ENCODE data around the gene CRELD2.
"Not testable (repeated sequence)": the region's sequence is repeated elsewhere in the genome, so short reads cannot be mapped to it uniquely, and the experiment has no call there.

CRELD2 gene

GRCh38 chr22:49945042-49945794, 26.8 kb downstream of the CRELD2 start:
- not testable (repeated sequence) for DNase-seq (ENCODE audit: low read depth)

DNA sequence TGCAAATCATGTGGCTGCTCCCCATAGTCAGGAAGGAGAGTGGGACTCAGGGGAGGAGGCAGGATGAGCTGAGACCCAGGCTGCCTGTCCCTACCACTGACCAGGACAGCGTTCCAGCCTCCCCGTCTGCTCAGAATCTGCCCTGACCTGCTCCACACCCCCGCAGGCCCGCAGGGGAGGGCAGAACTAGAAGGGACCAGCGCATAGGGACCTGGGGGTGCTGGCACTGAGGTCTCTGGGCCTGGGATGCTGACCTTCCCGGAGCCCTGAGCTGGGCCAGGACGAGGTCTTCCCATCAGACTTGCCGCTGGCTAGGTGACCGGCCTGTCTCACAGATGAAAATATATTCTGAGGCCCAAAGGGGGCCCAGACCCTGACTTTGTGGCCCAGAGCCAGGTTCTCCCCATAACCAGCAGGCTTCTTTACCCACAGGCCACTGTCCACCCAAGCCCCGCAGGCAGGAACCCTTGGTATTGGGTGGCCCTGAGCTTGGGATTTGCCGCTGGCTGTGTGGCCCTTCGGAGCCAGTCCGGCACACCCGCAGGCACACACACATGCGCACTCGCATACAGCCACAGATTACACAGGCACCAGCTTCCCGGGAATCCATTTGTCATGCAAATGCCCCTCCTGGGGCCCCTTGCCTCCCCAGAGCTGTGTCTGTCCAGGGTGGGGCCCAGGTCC, 28.3 kb downstream of the CRELD2 start:
- DNase-seq (ENCODE audit: low read depth): no peak

DNA sequence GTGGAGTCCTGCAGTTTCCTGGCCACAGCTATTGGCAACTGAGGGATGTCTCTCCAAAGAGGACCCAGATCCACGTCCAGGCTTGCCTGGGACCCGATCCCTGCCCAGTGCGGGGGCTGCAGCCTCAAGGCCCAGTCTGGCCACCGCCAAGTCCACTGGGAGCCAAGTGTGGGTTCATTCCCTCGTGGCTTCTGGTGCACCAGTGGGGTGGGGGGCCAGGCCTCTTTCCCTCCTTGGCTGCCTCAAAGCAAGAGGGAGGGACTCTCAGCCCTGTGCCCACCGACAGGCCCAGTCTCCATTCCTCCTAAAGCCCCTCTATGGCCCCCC, 28.8 kb downstream of the CRELD2 start:
- DNase-seq (ENCODE audit: low read depth): no peak

DNA sequence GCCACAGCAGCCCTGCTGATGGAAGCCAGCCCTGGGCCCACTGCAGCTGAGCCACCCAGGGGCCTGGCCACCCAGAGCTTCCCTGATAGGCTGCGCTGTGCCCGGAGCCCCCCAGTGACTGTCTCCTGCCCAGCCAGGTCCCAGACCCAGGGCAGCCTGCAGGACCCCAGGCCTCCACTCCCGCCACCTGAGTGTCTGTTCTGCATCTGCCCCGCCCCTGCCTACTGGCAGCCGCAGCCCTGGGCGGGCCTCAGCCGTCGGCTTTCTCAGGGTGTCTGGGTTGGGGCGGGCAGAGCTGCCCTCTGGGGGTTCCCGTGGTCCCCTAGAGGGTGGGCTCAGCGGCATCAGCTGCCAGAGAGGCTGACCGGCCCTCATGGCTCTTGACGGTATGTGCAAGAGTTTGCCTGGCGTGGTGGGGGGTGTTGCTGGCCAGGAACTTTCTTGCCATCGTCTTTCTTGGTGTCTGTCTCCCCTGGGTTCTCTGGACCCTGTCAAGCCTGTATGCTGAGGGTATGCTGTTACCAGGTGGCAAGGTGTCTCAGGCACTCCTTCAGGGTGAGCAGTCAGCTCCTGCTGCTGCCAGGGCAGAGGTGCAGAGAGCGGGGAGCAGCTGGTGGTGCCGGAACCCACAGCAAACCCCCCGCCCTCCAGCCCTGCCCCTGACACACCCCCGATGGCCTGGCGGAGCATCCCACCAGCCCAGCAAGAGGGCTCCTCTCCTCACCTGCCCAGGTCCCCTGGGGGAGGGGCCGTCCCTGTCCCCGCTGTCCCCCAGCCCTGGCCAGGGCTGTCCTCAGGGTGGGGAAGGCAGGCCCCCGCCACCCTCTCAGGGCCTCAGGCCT, 29.9 kb downstream of the CRELD2 start:
- no peak for DNase-seq (ENCODE audit: low read depth)

GRCh38 chr22:49948958-49949913, 30.8 kb downstream of the CRELD2 start:
- DNase-seq (ENCODE audit: low read depth): no peak

DNA sequence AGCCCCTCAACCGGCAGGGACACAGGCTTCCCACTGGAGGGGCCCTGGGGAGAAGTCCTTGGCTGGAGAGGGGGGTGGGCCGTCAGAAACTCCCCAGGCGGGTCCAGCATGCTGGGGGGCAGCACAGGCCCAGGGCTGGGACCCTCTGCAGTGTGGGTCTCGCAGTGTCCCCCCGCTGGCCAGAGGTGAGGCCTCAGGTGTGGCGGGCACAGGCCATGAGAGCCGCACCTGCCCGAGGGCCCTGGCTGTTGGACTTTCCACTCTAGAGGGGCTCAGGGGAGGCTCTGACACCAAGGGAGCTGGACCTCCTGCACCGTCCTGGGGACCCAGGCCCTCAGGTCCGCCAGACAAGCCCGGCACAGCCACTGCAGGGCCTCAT, 31.5 kb downstream of the CRELD2 start:
- no peak for DNase-seq (ENCODE audit: low read depth)

GRCh38 chr22:49950396-49950994, 32.1 kb downstream of the CRELD2 start:
- no peak for DNase-seq (ENCODE audit: low read depth)

- DNase-seq (ENCODE audit: low read depth): peak; percentile 81
Measured at GRCh38 chr22:49951000-49951677, 32.7 kb downstream of the CRELD2 start.

- no peak for DNase-seq (ENCODE audit: low read depth)
Measured at GRCh38 chr22:49951678-49951985, 33.2 kb downstream of the CRELD2 start.

DNA sequence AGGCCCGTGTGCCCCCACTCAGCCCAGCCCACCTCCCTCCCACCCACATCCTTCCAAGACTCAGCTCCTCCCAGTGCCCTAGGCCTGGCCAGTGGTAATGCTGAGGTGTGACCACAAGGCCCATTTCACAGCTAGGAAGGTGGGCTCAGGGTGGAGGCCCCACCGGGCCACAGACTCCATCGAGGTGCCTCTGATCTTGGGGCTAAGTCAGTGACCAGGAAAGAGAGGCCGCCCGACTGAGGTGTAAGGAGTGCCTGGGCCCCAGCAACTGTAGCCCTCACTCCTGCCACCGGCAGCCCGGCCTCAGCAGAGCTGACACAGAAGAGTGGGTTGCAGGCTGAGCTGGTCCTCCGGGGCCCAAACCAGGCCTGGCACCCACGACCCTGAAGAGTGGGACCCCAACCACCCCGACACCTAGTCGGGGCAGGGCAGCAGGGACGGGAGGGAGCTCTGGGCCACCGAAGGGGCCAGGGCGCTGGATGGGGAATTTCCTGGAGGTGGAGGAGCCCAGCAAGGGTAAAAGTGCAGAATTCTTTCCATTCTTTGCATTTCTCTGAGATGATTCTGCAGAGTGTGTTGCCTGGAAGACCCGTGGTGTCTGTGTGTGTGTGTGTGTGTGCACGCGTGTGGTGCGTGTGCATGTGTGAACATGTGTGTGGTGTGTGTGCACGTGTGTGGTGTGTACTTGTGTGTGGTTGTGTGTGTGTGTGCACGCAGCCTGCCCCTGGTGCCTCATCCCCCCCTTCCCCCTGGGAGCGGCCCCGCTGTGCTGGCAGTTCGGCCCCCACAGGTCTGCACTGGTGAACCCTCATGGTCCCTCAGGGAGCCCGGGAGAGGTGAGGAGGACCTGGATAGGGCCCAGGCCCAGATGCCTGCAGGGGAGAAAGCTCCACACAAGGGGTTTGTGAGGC, 33.8 kb downstream of the CRELD2 start:
- no peak for DNase-seq (ENCODE audit: low read depth)

DNA sequence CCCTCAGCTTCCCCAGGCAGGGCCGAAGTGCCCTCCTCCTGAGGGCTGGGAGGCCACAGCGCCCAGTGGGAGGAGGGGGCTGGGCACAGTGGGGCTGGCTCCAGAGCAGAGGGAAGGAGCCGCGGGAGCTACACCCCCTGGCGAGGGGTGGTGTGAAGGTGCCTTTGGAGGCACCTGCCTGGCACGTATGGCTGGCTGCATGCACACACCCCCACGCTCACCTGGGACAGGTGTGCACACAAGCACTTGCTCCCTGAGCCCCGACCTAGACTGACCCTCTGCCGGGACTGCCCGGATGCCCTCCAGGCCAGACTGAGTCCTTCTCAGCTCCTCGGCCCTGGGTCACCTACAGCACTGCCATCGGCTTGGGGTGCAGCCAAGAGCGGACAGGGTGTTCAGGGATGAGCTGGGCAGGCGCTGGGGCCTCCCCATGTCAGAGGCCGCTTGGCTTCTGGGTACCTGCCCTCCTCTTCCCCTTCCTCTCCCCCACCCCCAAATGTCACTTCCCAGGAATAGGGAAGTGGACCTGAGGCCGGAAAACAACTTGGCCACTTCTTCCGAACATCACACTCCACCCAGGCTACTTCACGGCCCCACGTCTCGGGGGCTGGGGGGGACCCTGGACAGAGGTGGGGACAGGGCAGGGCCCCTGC, 34.7 kb downstream of the CRELD2 start:
- no peak for DNase-seq (ENCODE audit: low read depth)

DNA sequence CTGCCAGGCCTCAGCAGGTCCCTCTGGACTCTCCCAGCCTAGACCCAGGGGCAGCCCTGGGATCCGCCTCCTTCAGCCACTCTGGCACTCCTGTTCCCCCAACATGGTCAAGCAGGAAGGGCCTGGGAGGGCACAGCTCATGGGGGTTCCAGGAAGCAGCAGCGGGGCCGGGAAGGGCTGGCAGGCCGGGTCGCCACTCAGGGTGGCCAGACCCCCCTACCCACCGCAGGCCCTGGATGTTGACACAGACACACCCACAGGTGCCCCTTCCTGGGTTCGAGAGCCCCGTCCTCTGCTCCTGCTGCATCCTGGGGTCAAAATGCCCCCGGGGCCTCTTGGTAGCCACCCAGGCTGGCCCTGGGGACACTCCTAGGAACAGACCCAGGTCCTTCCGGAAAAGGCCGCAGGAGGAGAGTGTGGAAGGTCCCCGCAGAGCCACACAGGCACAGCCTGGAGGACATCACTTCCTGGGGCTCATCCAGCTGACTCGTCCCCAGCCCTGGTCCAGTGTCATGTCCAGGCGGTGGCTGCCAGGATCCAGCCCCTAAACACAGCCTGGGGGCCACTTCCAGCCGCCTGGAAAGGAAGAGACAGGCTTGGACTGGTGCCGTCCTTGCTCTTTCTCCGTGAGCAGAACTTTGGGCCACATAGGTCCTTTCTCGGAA, 35.4 kb downstream of the CRELD2 start:
- no peak for DNase-seq (ENCODE audit: low read depth)

DNA sequence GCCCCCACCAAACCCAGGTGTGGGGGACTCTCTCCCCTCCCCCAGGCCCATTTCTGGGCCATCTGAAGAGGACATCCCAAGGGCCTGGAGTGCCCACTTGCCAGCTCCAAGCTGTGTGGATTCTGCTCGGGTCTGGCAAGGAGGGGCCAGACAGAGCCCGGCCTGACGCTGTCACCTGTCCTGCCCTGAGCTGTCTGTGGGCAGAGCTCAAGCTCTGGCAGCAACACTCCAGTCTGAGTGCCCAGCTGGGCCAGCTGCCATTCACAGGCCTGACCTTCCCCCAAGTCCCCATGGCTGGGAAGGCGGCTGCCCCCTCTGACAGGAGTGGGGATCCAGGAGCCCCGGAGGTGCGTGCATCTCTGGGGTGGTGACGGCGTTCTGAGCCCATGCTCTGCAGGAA, 35.9 kb downstream of the CRELD2 start:
- DNase-seq (ENCODE audit: low read depth): no peak

GRCh38 chr22:49954991-49955580, 36.7 kb downstream of the CRELD2 start:
- no peak for DNase-seq (ENCODE audit: low read depth)

DNA sequence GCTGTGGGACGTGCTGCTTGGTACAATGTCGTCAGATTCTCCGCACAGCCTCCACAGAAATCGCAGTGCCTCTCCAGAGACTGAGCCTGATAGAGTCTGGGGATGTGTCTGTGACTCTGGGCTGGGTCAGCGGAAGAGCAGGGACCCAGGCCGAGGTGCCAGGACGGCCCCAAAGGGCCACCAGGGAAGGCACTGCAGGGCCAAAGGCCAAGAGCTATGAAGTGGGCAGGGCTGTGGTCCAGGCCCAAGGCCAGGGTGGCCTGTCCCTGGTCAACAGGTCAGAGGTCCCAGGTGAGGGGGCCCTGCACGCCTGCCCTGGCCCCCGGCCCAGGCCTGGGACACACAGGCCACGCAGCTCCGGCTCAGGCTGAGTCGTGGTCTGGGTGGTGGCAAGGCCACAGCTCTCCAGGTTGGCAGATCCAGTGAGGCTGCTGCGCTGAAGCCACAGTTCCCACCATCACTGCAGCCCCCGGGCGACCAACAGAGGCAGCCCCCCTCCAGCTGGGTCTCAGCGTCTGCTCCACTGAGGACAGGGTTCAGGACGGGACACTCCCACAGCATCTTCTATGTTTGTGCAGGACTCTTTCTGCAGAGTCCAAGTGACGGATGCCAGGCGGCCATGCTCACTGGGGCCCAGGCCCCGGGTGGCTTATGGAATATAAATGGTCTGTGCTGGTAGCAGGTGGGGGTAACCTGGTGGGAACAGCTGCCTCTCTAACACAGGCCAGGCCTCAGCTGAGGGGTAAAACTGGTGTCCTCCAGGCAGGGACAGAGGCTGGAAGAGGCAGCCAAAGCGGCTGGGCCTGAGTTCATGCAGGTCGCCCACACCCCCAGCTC, 37.4 kb downstream of the CRELD2 start:
- no peak for DNase-seq (ENCODE audit: low read depth)

DNA sequence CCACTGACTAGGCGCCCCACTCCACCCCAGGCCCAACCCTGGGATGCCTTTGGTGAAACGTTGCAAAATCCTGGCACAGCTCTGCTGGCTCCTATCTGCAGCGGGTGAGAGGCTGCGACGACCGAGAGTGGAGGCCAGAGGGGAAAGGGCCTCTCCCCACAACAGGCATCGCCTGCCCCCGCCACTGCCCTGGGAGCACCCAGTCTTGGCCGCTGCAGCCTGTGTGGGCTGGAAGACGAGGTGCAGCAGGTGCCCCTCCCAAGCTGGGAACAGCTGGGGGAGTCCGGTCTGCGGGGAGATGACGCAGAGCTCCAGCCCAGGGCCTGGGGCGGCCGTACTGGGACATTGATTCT, 38.0 kb downstream of the CRELD2 start:
- DNase-seq (ENCODE audit: low read depth): no peak

GRCh38 chr22:49956914-49957825, 38.7 kb downstream of the CRELD2 start:
- no peak for DNase-seq (ENCODE audit: low read depth)
